VCaP (cell line): ENCODE results near the gene GLIS1.
"Not testable (repeated sequence)": the region's sequence is repeated elsewhere in the genome, so short reads cannot be mapped to it uniquely, and the experiment has no call there.

Experiments used
- H3K27ac ChIP-seq: fragments of 450-650 bp; 2 replicates; pipeline ENCODE4 v1.5.1; 2017
- TF ChIP-seq, protein P1 (sequence below): fragments of 450-650 bp; conservative IDR thresholded peaks from 2 replicates; pipeline ENCODE4 v1.5.1; 2017; ENCODE audit warnings: mild to moderate bottlenecking, moderate library complexity

GLIS1 gene

GRCh38 chr1:53652441-53653199 is 86.3 kb downstream of the GLIS1 start:
- no peak overlapping the region for H3K27ac ChIP-seq
- TF ChIP-seq, protein P1, sequence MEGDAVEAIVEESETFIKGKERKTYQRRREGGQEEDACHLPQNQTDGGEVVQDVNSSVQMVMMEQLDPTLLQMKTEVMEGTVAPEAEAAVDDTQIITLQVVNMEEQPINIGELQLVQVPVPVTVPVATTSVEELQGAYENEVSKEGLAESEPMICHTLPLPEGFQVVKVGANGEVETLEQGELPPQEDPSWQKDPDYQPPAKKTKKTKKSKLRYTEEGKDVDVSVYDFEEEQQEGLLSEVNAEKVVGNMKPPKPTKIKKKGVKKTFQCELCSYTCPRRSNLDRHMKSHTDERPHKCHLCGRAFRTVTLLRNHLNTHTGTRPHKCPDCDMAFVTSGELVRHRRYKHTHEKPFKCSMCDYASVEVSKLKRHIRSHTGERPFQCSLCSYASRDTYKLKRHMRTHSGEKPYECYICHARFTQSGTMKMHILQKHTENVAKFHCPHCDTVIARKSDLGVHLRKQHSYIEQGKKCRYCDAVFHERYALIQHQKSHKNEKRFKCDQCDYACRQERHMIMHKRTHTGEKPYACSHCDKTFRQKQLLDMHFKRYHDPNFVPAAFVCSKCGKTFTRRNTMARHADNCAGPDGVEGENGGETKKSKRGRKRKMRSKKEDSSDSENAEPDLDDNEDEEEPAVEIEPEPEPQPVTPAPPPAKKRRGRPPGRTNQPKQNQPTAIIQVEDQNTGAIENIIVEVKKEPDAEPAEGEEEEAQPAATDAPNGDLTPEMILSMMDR: no peak

DNA sequence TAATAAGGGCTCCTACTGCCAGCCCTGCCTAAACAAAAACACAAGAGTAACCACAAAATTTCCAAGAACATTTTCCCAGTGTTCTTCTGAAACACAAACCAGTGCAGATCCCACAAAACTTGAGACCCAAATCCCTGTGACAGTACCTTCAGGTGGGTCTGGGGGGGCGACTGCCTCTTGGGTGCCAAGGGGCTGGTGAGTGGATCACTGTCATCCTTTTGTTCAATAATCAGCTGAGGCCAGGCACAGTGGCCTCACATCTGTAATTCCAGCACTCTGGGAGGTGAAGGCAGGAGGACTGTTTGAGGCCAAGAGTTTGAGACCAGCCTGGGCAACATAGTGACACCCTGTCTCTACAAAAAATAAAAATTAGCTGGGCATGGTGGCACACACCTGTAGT is 87.6 kb downstream of the GLIS1 start:
- H3K27ac ChIP-seq: no peak overlapping the region
- TF ChIP-seq, protein P1: no peak

GRCh38 chr1:53648516-53648915 is 90.4 kb downstream of the GLIS1 start:
- TF ChIP-seq, protein P1: no peak
- H3K27ac ChIP-seq: no peak overlapping the region

GRCh38 chr1:53647915-53648314 is 91.0 kb downstream of the GLIS1 start:
- not testable (repeated sequence) for H3K27ac ChIP-seq

DNA sequence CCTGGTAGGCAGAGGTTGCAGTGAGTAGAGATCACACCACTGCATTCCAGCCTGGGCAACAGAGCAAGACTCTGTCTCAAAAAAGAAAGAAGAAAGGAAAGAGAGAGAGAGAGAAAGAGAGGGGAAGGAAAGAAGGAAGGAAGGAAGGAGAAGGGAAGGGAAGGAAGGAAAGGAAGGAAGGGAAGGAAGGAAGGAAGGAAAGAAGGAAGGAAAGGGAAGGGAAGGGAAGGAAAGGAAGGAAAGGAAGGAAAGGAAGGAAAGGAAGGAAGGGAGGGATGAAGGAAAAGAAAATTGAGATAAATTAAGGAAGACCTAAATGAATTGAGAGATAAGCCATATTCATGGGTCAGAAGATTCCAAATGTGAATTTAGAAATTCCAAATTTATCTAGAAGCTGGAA is 92.2 kb downstream of the GLIS1 start:
- H3K27ac ChIP-seq: no peak overlapping the region
- TF ChIP-seq, protein P1: no peak

DNA sequence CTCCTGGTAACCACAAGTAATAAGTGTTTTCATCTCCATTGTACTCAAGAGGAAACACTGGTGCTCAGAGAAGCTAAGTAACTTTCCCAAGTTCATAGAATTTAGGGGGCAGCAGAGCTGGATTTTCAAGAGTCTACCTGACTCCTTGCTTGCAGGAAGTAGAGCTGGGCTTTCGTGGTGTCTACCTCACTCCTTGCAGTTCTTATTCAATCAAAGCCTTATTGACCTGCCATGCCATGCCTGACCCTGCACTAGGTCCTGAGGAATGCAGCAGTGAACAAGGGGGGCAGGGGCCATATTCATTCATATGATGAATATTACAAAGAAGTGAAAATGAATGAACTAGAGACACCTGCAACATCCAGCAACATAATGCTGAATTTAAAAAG is 93.3 kb downstream of the GLIS1 start:
- TF ChIP-seq, protein P1: no peak
- no peak overlapping the region for H3K27ac ChIP-seq

DNA sequence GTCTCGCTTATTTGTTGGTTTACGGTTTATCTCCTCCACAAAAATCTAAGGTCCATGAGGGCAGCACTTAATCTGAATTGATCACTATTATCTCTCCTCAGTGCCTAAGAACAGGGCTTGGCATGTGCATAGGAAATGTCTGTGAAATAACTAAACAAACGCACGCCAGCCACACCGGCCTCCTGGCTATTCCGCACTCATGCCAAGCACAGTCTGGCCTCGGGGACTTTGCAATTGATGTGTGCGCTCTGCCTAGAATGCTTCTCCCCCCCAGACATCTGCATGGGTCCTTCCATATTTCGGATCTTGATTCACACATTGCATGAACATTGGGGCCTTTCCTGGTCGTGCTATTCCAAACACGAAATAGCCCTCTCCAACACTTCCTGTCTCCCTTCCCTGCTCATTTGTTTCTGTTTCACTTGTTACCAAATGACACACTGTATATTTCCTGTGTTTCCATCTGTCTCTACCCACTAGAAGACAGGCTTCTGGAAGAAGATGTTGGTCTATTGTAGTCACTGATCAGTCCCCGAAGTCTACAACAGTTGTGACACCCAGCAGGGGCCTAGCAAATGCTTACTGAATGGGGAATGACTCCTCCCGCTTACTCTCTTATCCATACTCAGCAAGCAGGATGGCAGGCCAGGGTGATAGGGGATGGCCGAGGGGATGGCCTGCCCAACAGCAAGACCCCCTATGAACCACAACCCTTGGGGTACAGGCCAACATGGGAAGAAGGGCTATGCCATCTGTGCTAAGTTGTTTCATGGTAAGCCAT is 93.9 kb downstream of the GLIS1 start:
- TF ChIP-seq, protein P1: no peak
- H3K27ac ChIP-seq: no peak overlapping the region

DNA sequence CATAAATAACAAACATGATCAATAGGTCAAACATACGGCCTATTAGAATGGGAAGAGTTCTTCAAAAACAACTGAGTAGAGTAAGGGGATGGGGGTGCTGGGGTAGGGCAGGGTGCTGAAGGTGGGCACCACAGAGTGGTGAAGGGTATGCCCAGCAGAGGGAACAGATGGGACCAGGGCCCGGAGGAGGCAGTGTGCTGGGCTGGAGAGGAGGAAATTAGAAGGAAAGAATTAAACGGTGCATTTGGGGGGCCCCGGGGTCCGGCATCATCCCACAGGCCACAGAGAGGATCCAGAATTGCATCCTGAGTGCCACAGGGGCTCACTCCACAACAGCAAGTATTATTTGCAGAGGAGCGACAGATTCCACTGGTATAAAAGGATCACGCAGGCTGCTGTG is 94.5 kb downstream of the GLIS1 start:
- H3K27ac ChIP-seq: no peak overlapping the region
- TF ChIP-seq, protein P1: no peak
